Measurements from ENCODE around the gene KIAA0513. TPM values are rescaled to one million over a fixed set of nuclear protein-coding genes. Genes with fewer than 3 reads are reported as not detected.

Gene KIAA0513
- total and polyA plus RNA-seq, 2 of the 13 experiments (the other 11 are each of a cell fraction or from before 2014, with no cell fraction given) = 1.8 TPM

DNA sequence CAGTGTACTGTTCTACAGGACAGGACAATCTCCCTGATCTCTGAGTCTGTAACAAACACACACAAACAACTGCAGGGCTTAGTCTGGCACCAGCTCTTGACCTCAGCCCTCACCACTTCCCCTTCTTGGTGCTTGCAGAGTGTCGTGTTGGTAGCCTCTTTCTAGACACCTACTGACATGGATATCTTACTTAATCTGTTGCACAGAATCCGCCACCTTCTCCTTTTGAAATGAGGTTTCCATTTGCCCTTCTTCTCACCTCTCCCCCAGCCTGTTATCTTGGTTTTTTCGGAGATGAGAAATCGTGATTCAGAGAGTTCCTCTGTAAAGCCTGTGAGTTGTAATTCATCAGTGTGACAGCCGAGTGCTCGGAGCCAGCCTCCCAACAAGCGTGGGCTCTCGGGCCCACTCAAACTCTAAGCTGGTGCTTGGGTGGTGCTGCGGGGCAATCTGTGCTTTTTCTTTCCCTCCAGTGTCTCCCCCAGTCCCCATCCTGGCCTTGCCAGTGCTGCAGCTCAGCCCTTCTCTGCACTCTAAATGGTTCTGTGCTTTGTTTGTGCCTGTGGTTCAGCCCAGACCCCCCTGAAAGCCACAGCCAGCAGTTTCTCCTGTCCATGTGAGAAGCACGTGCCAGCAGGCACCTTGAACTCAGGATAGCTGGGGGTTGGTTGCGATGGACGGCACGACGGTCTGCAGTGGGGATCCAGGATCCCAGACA lies 28.1 kb downstream of the KIAA0513 start (continued):
- TF ChIP-seq, protein P1, sequence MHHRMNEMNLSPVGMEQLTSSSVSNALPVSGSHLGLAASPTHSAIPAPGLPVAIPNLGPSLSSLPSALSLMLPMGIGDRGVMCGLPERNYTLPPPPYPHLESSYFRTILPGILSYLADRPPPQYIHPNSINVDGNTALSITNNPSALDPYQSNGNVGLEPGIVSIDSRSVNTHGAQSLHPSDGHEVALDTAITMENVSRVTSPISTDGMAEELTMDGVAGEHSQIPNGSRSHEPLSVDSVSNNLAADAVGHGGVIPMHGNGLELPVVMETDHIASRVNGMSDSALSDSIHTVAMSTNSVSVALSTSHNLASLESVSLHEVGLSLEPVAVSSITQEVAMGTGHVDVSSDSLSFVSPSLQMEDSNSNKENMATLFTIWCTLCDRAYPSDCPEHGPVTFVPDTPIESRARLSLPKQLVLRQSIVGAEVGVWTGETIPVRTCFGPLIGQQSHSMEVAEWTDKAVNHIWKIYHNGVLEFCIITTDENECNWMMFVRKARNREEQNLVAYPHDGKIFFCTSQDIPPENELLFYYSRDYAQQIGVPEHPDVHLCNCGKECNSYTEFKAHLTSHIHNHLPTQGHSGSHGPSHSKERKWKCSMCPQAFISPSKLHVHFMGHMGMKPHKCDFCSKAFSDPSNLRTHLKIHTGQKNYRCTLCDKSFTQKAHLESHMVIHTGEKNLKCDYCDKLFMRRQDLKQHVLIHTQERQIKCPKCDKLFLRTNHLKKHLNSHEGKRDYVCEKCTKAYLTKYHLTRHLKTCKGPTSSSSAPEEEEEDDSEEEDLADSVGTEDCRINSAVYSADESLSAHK (CRISPR knock-in tag; IDR thresholded peaks at IDR 0.05; ENCODE audit: borderline replicate concordance) = peak; percentile 28; the same call in 1 of the 2 replicates
- TF ChIP-seq ZFP90 (CRISPR knock-in tag; IDR thresholded peaks at IDR 0.05; ENCODE audit: borderline replicate concordance) (peak; percentile 69; the same call in 1 of the 2 replicates), ZNF878 (CRISPR knock-in tag; IDR thresholded peaks at IDR 0.05) (no peak), ZNF557 (CRISPR knock-in tag; IDR thresholded peaks at IDR 0.05) (peak; percentile 86; the same call in 1 of the 2 replicates), STAT5B (CRISPR knock-in tag; IDR thresholded peaks at IDR 0.05) (no peak), ZNF564 (CRISPR knock-in tag; IDR thresholded peaks at IDR 0.05) (no peak), ARNT (IDR thresholded peaks at IDR 0.05) (no peak), ZFYVE20 (CRISPR knock-in tag; IDR thresholded peaks at IDR 0.05; ENCODE audit: borderline replicate concordance, low read depth) (no peak), JARID2 (CRISPR knock-in tag; IDR thresholded peaks at IDR 0.05; ENCODE audit: insufficient replicate concordance) (no peak), TBP (CRISPR knock-in tag; IDR thresholded peaks at IDR 0.05) (no peak), ARID2 (CRISPR knock-in tag; IDR thresholded peaks at IDR 0.05; ENCODE audit: borderline replicate concordance) (peak; percentile 60; the same call in 1 of the 2 replicates), MED1 (CRISPR knock-in tag; IDR thresholded peaks at IDR 0.05) (0 out of 2 replicates have a peak, but pooled peaks have one; percentile 29), CHD2 (IDR thresholded peaks at IDR 0.05; ENCODE audit: low read depth, low read length) (no peak), ZC3H4 (CRISPR knock-in tag; IDR thresholded peaks at IDR 0.05; ENCODE audit: borderline replicate concordance) (no peak), ZNF160 (CRISPR knock-in tag; IDR thresholded peaks at IDR 0.05) (peak; percentile 54; the same call in 1 of the 2 replicates)
- TF ChIP-seq, protein P2, sequence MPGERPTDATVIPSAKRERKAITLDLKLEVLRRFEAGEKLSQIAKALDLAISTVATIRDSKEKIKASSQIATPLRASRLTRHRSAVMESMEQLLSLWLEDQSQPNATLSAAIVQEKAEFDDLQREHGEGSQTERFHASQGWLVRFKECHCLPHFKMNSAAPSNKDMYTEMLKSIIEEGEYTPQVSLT (CRISPR knock-in tag; IDR thresholded peaks at IDR 0.05; ENCODE audit: borderline replicate concordance, low read depth) = no peak
- TF ChIP-seq, protein P3, sequence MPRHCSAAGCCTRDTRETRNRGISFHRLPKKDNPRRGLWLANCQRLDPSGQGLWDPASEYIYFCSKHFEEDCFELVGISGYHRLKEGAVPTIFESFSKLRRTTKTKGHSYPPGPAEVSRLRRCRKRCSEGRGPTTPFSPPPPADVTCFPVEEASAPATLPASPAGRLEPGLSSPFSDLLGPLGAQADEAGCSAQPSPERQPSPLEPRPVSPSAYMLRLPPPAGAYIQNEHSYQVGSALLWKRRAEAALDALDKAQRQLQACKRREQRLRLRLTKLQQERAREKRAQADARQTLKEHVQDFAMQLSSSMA (CRISPR knock-in tag; IDR thresholded peaks at IDR 0.05) = no peak
- TF ChIP-seq, protein P4, sequence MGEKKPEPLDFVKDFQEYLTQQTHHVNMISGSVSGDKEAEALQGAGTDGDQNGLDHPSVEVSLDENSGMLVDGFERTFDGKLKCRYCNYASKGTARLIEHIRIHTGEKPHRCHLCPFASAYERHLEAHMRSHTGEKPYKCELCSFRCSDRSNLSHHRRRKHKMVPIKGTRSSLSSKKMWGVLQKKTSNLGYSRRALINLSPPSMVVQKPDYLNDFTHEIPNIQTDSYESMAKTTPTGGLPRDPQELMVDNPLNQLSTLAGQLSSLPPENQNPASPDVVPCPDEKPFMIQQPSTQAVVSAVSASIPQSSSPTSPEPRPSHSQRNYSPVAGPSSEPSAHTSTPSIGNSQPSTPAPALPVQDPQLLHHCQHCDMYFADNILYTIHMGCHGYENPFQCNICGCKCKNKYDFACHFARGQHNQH (CRISPR knock-in tag; IDR thresholded peaks at IDR 0.05) = no peak
- TF ChIP-seq, protein P5, sequence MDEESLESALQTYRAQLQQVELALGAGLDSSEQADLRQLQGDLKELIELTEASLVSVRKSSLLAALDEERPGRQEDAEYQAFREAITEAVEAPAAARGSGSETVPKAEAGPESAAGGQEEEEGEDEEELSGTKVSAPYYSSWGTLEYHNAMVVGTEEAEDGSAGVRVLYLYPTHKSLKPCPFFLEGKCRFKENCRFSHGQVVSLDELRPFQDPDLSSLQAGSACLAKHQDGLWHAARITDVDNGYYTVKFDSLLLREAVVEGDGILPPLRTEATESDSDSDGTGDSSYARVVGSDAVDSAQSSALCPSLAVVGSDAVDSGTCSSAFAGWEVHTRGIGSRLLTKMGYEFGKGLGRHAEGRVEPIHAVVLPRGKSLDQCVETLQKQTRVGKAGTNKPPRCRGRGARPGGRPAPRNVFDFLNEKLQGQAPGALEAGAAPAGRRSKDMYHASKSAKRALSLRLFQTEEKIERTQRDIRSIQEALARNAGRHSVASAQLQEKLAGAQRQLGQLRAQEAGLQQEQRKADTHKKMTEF (CRISPR knock-in tag; IDR thresholded peaks at IDR 0.05) = 0 out of 2 replicates have a peak, but pooled peaks have one; percentile 50
- TF ChIP-seq, protein P6, sequence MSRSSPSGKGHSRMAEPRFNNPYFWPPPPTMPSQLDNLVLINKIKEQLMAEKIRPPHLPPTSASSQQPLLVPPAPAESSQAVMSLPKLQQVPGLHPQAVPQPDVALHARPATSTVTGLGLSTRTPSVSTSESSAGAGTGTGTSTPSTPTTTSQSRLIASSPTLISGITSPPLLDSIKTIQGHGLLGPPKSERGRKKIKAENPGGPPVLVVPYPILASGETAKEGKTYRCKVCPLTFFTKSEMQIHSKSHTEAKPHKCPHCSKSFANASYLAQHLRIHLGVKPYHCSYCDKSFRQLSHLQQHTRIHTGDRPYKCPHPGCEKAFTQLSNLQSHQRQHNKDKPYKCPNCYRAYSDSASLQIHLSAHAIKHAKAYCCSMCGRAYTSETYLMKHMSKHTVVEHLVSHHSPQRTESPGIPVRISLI (CRISPR knock-in tag; IDR thresholded peaks at IDR 0.05; ENCODE audit: borderline replicate concordance) = 0 out of 2 replicates have a peak, but pooled peaks have one; percentile 17

All from HepG2 (cell line).